HT1080 (cell line): ENCODE results near the gene IGFBP3. TPM values are rescaled to one million over a fixed set of nuclear protein-coding genes. Genes with fewer than 3 reads are reported as not detected.
A peak's percentile ranks its signal among the peaks of the same experiment; 100 is the strongest.

Source experiments
- DNase-seq: peaks from one replicate; pipeline ENCODE4 v3.0.0-alpha.2; 2015; ENCODE audit warnings: low read depth
- total RNA-seq: library from RNA; depleted of rRNA; stranded (reverse); fragments of >200 nt; shearing (Covaris generic); gene quantifications from 2 replicates; pipeline ENCODE4 v1.2.3, GENCODE V29; 2014

The IGFBP3 gene
- total RNA-seq, 1 experiment from 2014 or later: not detected

- no peak for DNase-seq
Measured at GRCh38 chr7:45892407-45893035, 28.6 kb downstream of the IGFBP3 start.

GRCh38 chr7:45891462-45892402, 29.3 kb downstream of the IGFBP3 start:
- DNase-seq: no peak

- peak; percentile 36 for DNase-seq
Measured at GRCh38 chr7:45890902-45891461, 30.1 kb downstream of the IGFBP3 start.

GRCh38 chr7:45890125-45890901, 30.8 kb downstream of the IGFBP3 start:
- DNase-seq: no peak

- no peak for DNase-seq
Measured at GRCh38 chr7:45889367-45890067, 31.6 kb downstream of the IGFBP3 start.

- DNase-seq: no peak
Measured at GRCh38 chr7:45888993-45889366, 32.1 kb downstream of the IGFBP3 start.

- no peak for DNase-seq
Measured at GRCh38 chr7:45888185-45888992, 32.7 kb downstream of the IGFBP3 start, which contains the start of gene IGFBP1. Gene IGFBP1, plus strand, starts transcription at chr7:45888488. Its CDS starts 165 bp downstream, at chr7:45888653.

- DNase-seq: no peak
Measured at GRCh38 chr7:45886931-45887667, 34.0 kb downstream of the IGFBP3 start.

- DNase-seq: peak; percentile 94
Measured at GRCh38 chr7:45885264-45885882, 35.7 kb downstream of the IGFBP3 start.

GRCh38 chr7:45884136-45884535, 36.9 kb downstream of the IGFBP3 start:
- no peak for DNase-seq

GRCh38 chr7:45882465-45882810, 38.6 kb downstream of the IGFBP3 start:
- DNase-seq: no peak

- peak; percentile 52 for DNase-seq
Measured at GRCh38 chr7:45881759-45882464, 39.2 kb downstream of the IGFBP3 start.

GRCh38 chr7:45881280-45881758, 39.8 kb downstream of the IGFBP3 start:
- no peak for DNase-seq

GRCh38 chr7:45880433-45880860, 40.6 kb downstream of the IGFBP3 start:
- no peak for DNase-seq

GRCh38 chr7:45878457-45879144, 42.5 kb downstream of the IGFBP3 start:
- DNase-seq: no peak

GRCh38 chr7:45876519-45876918, 44.6 kb downstream of the IGFBP3 start:
- DNase-seq: no peak

- peak; percentile 93 for DNase-seq
Measured at GRCh38 chr7:45874408-45875131, 46.5 kb downstream of the IGFBP3 start.
